Stimulated activated naive CD8-positive, alpha-beta T cell treated with anti-CD3 and anti-CD28 coated beads, Interleukin-15, amount 100 ng/mL, for 72 hours (primary cell): ENCODE results near the gene KLHL10.

Source experiments
- ATAC-seq: fragments of 150-1000 bp; cut with Tn5 transposase; 2 replicates; pipeline ENCODE4 v1.10.0; 2021; ENCODE audit warnings: mild to moderate bottlenecking, moderate library complexity
- DNase-seq, 2 donors: peaks; one replicate each; pipeline ENCODE4 v3.0.0; 2021 to 2022
- H3K27ac Mint-ChIP-seq, 2 donors: one replicate each; pipeline ENCODE4 v1.8.0; 2022; ENCODE audit warnings: mild to moderate bottlenecking in 2 of 2, mixed read lengths in 2 of 2, moderate library complexity in 2 of 2
- H3K27me3 Mint-ChIP-seq: one replicate; pipeline ENCODE4 v1.8.0; 2022; ENCODE audit warnings: mixed read lengths
- H3K4me1 Mint-ChIP-seq: one replicate; pipeline ENCODE4 v1.8.0; 2022; ENCODE audit warnings: mild to moderate bottlenecking, mixed read lengths
- H3K4me3 Mint-ChIP-seq, 2 donors: one replicate each; pipeline ENCODE4 v1.8.0; 2022; ENCODE audit warnings: mild to moderate bottlenecking in 2 of 2, mixed read lengths in 2 of 2, moderate library complexity in 1 of 2
- H3K9me3 Mint-ChIP-seq, 2 donors: one replicate each; pipeline ENCODE4 v1.8.0; 2022; ENCODE audit warnings: mixed read lengths in 2 of 2

KLHL10 gene

GRCh38 chr17:41810659-41811548, 26.7 kb upstream of the KLHL10 start:
- Mint-ChIP-seq H3K27ac (peak overlapping the region in 1 of 2 donors; percentile 59), H3K9me3 (no peaks in the 10 kb centered on the region), H3K4me3 (peak overlapping the region; percentile 85 to 99), H3K4me1 (peaks cover 37% of the 10 kb centered on the region), H3K27me3 (peaks cover 38% of the 10 kb centered on the region)
- DNase-seq, result no peak
- peak; percentile 53 for ATAC-seq

- peaks cover 37% of the 10 kb centered on the region for H3K4me1 Mint-ChIP-seq
- DNase-seq (peak; percentile 78 to 85), ATAC-seq (peak; percentile 92)
- no peaks in the 10 kb centered on the region for H3K9me3 Mint-ChIP-seq
- H3K27ac Mint-ChIP-seq, result peak within 1 kb of the TSS in 1 of 2 donors; percentile 74
- peaks cover 38% of the 10 kb centered on the region for H3K27me3 Mint-ChIP-seq
- peak within 1 kb of the TSS; percentile 85 to 99 for H3K4me3 Mint-ChIP-seq
Observed at GRCh38 chr17:41811549-41812380, 25.9 kb upstream of the KLHL10 start, which contains the start of gene P3H4. Gene P3H4, minus strand, starts transcription at chr17:41811949. Its CDS starts 34 bp downstream, at chr17:41811915.

- ATAC-seq, result peak; percentile 37
- peak; percentile 46 to 51 for DNase-seq
- H3K27ac Mint-ChIP-seq, result peak within 1 kb of the TSS; percentile 47 to 74
Observed at GRCh38 chr17:41812381-41813151, 25.1 kb upstream of the KLHL10 start, which contains the start of gene FKBP10. Gene FKBP10, plus strand, starts transcription at chr17:41813004. Its CDS starts 31 bp downstream, at chr17:41813035.

GRCh38 chr17:41813152-41813680, 24.4 kb upstream of the KLHL10 start:
- DNase-seq, result no peak
- ATAC-seq, result no peak
- Mint-ChIP-seq H3K4me1 (peaks cover 37% of the 10 kb centered on the region), H3K9me3 (no peaks in the 10 kb centered on the region), H3K27me3 (peaks cover 38% of the 10 kb centered on the region), H3K4me3 (peak overlapping the region; percentile 85 to 99), H3K27ac (peak overlapping the region in 1 of 2 donors; percentile 47)

More at GRCh38 chr17:41812381-41813151, 25.1 kb upstream of the KLHL10 start, which contains the start of gene FKBP10:
- Mint-ChIP-seq H3K9me3 (no peaks in the 10 kb centered on the region), H3K27me3 (peaks cover 38% of the 10 kb centered on the region), H3K4me3 (peak within 1 kb of the TSS; percentile 85 to 99), H3K4me1 (peaks cover 37% of the 10 kb centered on the region)

GRCh38 chr17:41813699-41814124, 23.9 kb upstream of the KLHL10 start:
- ATAC-seq, result no peak
- H3K27ac Mint-ChIP-seq, result no peak overlapping the region
- H3K4me3 Mint-ChIP-seq, result no peak overlapping the region
- H3K4me1 Mint-ChIP-seq, result peaks cover 37% of the 10 kb centered on the region
- H3K9me3 Mint-ChIP-seq, result no peaks in the 10 kb centered on the region
- H3K27me3 Mint-ChIP-seq, result peaks cover 38% of the 10 kb centered on the region
- DNase-seq, result no peak

GRCh38 chr17:41814195-41814594, 23.4 kb upstream of the KLHL10 start:
- H3K4me3 Mint-ChIP-seq, result no peak overlapping the region
- peaks cover 37% of the 10 kb centered on the region for H3K4me1 Mint-ChIP-seq
- ATAC-seq (no peak), DNase-seq (no peak)
- peaks cover 38% of the 10 kb centered on the region for H3K27me3 Mint-ChIP-seq
- no peak overlapping the region for H3K27ac Mint-ChIP-seq
- H3K9me3 Mint-ChIP-seq, result no peaks in the 10 kb centered on the region

GRCh38 chr17:41816637-41817320, 20.8 kb upstream of the KLHL10 start:
- Mint-ChIP-seq H3K27me3 (peaks cover 23% of the 10 kb centered on the region), H3K27ac (no peak overlapping the region), H3K9me3 (no peaks in the 10 kb centered on the region), H3K4me3 (no peak overlapping the region), H3K4me1 (peaks cover 16% of the 10 kb centered on the region)
- no peak for DNase-seq
- no peak for ATAC-seq

- DNase-seq (no peak), ATAC-seq (no peak)
- H3K4me3 Mint-ChIP-seq, result no peak overlapping the region
- peaks cover 12% of the 10 kb centered on the region for H3K27me3 Mint-ChIP-seq
- peaks cover 5% of the 10 kb centered on the region for H3K4me1 Mint-ChIP-seq
- no peaks in the 10 kb centered on the region for H3K9me3 Mint-ChIP-seq
- no peak overlapping the region for H3K27ac Mint-ChIP-seq
Observed at GRCh38 chr17:41818024-41818423, 19.6 kb upstream of the KLHL10 start.

GRCh38 chr17:41821776-41822175, 15.8 kb upstream of the KLHL10 start:
- Mint-ChIP-seq H3K4me1 (no peaks in the 10 kb centered on the region), H3K4me3 (no peak overlapping the region), H3K27me3 (no peaks in the 10 kb centered on the region), H3K9me3 (no peaks in the 10 kb centered on the region), H3K27ac (no peak overlapping the region)
- ATAC-seq (peak; percentile 13), DNase-seq (no peak)

GRCh38 chr17:41822216-41823140, 15.1 kb upstream of the KLHL10 start:
- Mint-ChIP-seq H3K27ac (no peak overlapping the region), H3K9me3 (no peaks in the 10 kb centered on the region), H3K4me3 (no peak overlapping the region), H3K4me1 (no peaks in the 10 kb centered on the region), H3K27me3 (no peaks in the 10 kb centered on the region)
- DNase-seq, result no peak
- no peak for ATAC-seq

- no peak overlapping the region for H3K27ac Mint-ChIP-seq
- no peaks in the 10 kb centered on the region for H3K4me1 Mint-ChIP-seq
Observed at GRCh38 chr17:41823141-41823524, 14.5 kb upstream of the KLHL10 start.

GRCh38 chr17:41823580-41823979, 14.0 kb upstream of the KLHL10 start:
- ATAC-seq, result no peak
- no peak for DNase-seq
- Mint-ChIP-seq H3K27me3 (no peaks in the 10 kb centered on the region), H3K27ac (no peak overlapping the region), H3K4me3 (no peak overlapping the region), H3K9me3 (no peaks in the 10 kb centered on the region), H3K4me1 (no peaks in the 10 kb centered on the region)

More at GRCh38 chr17:41823141-41823524, 14.5 kb upstream of the KLHL10 start:
- no peak for ATAC-seq
- DNase-seq, result no peak
- H3K27me3 Mint-ChIP-seq, result no peaks in the 10 kb centered on the region
- no peaks in the 10 kb centered on the region for H3K9me3 Mint-ChIP-seq
- no peak overlapping the region for H3K4me3 Mint-ChIP-seq

GRCh38 chr17:41824086-41824485, 13.5 kb upstream of the KLHL10 start:
- H3K9me3 Mint-ChIP-seq, result no peaks in the 10 kb centered on the region
- no peak overlapping the region for H3K27ac Mint-ChIP-seq
- ATAC-seq (no peak), DNase-seq (no peak)
- no peak overlapping the region for H3K4me3 Mint-ChIP-seq
- no peaks in the 10 kb centered on the region for H3K27me3 Mint-ChIP-seq
- no peaks in the 10 kb centered on the region for H3K4me1 Mint-ChIP-seq
